ENCODE measurements around the gene NRCAM.

DNA sequence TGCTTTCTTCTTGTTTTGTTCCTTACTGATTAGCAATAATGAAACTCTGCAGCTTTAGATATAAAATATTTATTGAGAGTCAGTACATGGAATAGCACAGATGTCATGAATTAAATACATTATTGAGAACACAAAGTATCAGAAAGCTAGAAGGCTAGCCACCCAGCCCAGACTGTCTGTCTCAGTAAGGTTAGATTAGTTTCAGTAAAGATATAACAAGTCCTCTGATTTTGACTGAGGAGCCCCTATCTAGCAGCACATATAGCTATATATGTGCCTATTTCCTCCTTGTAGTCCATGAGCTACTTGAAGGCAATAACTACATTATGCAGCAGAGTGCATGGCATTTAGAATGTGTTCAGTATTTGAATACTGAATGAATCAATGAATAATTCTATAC is 81.3 kb downstream of the NRCAM start:
- TF ChIP-seq, protein P1, sequence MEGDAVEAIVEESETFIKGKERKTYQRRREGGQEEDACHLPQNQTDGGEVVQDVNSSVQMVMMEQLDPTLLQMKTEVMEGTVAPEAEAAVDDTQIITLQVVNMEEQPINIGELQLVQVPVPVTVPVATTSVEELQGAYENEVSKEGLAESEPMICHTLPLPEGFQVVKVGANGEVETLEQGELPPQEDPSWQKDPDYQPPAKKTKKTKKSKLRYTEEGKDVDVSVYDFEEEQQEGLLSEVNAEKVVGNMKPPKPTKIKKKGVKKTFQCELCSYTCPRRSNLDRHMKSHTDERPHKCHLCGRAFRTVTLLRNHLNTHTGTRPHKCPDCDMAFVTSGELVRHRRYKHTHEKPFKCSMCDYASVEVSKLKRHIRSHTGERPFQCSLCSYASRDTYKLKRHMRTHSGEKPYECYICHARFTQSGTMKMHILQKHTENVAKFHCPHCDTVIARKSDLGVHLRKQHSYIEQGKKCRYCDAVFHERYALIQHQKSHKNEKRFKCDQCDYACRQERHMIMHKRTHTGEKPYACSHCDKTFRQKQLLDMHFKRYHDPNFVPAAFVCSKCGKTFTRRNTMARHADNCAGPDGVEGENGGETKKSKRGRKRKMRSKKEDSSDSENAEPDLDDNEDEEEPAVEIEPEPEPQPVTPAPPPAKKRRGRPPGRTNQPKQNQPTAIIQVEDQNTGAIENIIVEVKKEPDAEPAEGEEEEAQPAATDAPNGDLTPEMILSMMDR (conservative IDR thresholded peaks at IDR 0.05 in 1 of 2, IDR thresholded peaks at IDR 0.05 in 1 of 2; ENCODE audit: extremely low read depth in 1 of 2, insufficient read depth in 1 of 2, low read depth in 1 of 2, low read length in 2 of 2), result no peak
- no peak for TF ChIP-seq EZH2 (IDR thresholded peaks at IDR 0.05; ENCODE audit: borderline replicate concordance, low read length)

Measured in mammary epithelial cell (primary cell).